RWPE2 (cell line): ENCODE results near the gene EGR2.

Experiments
- ATAC-seq: fragments of 200-7000 bp; cut with Tn5 transposase; 3 replicates; pipeline ENCODE4 v1.9.1; 2021; ENCODE audit warnings: low read depth
- DNase-seq: peaks from one replicate; pipeline ENCODE4 v3.0.0-alpha.2; 2020; ENCODE audit warnings: low spot score
- H3K27ac ChIP-seq: fragments of 450-650 bp; 2 replicates; pipeline ENCODE4 v1.5.1; 2017; ENCODE audit warnings: mild to moderate bottlenecking; ENCODE audit not compliant: poor library complexity, severe bottlenecking
- H3K27me3 ChIP-seq: fragments of 250-450 bp; sonication (Bioruptor Pico); 2 replicates; pipeline ENCODE4 v1.5.1; 2021; ENCODE audit warnings: mild to moderate bottlenecking, moderate library complexity; ENCODE audit not compliant: insufficient read depth, poor library complexity, severe bottlenecking
- H3K36me3 ChIP-seq: fragments of 250-450 bp; sonication (Bioruptor Pico); 2 replicates; pipeline ENCODE4 v1.5.1; 2020; ENCODE audit warnings: low read depth, mild to moderate bottlenecking, moderate library complexity
- H3K4me1 ChIP-seq: fragments of 250-450 bp; sonication (Bioruptor Pico); 2 replicates; pipeline ENCODE4 v1.5.1; 2021; ENCODE audit warnings: mild to moderate bottlenecking, moderate library complexity; ENCODE audit not compliant: insufficient read depth, poor library complexity, severe bottlenecking
- H3K4me3 ChIP-seq: fragments of 250-450 bp; sonication (Bioruptor Pico); 2 replicates; pipeline ENCODE4 v1.5.1; 2021; ENCODE audit warnings: mild to moderate bottlenecking, moderate library complexity; ENCODE audit not compliant: severe bottlenecking
- H3K9me3 ChIP-seq: fragments of 250-450 bp; sonication (Bioruptor Pico); 2 replicates; pipeline ENCODE4 v1.5.1; 2021; ENCODE audit warnings: mild to moderate bottlenecking, moderate library complexity; ENCODE audit not compliant: severe bottlenecking
- TF ChIP-seq, protein P1 (sequence below): fragments of 450-650 bp; IDR thresholded peaks from one replicate; pipeline ENCODE4 v1.5.1; 2017; ENCODE audit warnings: mild to moderate bottlenecking, moderate library complexity; ENCODE audit not compliant: poor library complexity, severe bottlenecking

Gene EGR2

DNA sequence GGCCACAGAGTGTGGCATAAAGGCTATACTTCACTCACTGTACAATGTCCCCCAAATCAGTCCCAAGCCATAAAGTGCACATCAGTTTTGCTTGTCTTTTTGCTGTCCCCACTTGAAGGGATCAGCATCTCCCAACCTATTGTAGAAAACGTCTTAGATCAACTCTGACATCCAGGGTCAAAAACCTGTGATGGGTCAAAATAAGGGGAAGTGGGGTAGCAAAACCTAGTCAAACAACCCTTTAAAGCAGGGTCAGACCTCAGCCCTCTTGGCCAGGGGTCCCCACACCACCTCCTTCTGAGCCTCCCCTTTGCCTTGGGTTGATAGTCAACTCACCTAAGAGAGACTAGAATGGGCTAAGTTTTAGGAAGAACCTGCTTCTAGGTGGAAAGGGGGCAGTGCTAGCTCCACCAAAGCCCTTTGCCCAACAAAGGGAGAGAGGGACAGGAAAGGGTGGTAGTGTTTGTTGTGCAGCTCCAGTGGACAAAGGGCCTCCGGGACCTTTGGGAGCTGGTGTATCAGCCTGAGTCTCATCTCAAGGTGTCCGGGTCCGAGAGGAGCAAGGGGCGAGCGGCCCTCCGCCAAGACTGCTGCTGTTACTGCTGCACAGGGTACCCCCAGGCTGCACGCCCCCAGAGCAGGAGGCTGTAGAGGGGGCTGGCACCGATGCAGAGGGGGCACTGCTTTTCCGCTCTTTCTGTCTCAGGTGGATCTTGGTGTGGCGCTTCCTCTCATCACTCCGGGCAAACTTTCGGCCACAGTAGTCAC, 3.3 kb downstream of the EGR2 start:
- Histone ChIP-seq H3K9me3 (no peaks in the 10 kb centered on the region), H3K36me3 (peaks cover 2% of the 10 kb centered on the region), H3K4me1 (peaks cover 5% of the 10 kb centered on the region), H3K27ac (no peak overlapping the region), H3K27me3 (peaks cover 23% of the 10 kb centered on the region), H3K4me3 (no peak overlapping the region)
- no peak for DNase-seq
- ATAC-seq, result no peak
- TF ChIP-seq, protein P1, sequence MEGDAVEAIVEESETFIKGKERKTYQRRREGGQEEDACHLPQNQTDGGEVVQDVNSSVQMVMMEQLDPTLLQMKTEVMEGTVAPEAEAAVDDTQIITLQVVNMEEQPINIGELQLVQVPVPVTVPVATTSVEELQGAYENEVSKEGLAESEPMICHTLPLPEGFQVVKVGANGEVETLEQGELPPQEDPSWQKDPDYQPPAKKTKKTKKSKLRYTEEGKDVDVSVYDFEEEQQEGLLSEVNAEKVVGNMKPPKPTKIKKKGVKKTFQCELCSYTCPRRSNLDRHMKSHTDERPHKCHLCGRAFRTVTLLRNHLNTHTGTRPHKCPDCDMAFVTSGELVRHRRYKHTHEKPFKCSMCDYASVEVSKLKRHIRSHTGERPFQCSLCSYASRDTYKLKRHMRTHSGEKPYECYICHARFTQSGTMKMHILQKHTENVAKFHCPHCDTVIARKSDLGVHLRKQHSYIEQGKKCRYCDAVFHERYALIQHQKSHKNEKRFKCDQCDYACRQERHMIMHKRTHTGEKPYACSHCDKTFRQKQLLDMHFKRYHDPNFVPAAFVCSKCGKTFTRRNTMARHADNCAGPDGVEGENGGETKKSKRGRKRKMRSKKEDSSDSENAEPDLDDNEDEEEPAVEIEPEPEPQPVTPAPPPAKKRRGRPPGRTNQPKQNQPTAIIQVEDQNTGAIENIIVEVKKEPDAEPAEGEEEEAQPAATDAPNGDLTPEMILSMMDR, result no peak

GRCh38 chr10:62811159-62811875, 4.8 kb downstream of the EGR2 start:
- Histone ChIP-seq H3K27me3 (peaks cover 23% of the 10 kb centered on the region), H3K4me1 (peaks cover 18% of the 10 kb centered on the region), H3K4me3 (no peak overlapping the region), H3K36me3 (peaks cover 18% of the 10 kb centered on the region), H3K9me3 (no peaks in the 10 kb centered on the region), H3K27ac (no peak overlapping the region)
- TF ChIP-seq, protein P1, result no peak
- no peak for DNase-seq
- ATAC-seq, result no peak

DNA sequence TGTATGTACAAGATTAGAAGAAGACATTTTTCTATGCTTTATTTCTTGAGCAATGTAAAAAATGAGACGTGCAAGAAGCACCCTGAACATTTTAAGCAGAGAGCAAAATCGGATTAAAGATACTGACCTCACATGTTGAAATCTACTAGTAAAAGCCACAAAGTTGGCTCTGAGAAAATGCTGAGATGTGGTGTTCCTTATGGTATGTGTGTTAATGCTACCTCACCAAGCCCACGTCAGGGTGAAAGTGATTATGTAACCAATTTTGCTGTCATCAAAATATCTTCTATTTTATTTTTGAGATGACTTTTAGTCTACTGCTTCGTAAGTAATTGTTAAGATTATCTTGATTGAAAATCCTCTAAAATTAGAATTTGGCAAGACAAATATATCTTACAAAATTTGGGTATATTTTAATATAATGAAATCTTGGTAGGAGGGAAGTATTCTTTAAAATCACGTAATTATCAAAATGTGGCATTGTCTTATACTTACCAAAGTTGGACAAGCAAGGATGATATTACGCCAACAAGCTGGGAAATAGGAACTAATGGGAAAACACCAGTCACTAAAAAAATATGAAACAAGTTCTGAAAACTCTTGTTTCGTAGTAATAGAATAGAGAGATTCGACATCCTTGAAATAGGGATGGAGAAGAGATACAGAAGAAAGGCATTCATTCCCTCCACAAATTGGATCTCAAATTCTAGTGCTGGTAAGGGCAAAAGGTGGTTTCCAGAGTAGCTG, 5.8 kb downstream of the EGR2 start:
- no peak overlapping the region for H3K27ac ChIP-seq

GRCh38 chr10:62806251-62806650, 9.9 kb downstream of the EGR2 start:
- DNase-seq, result no peak
- Histone ChIP-seq H3K9me3 (no peaks in the 10 kb centered on the region), H3K27ac (no peak overlapping the region), H3K27me3 (no peaks in the 10 kb centered on the region), H3K4me1 (peaks cover 19% of the 10 kb centered on the region), H3K4me3 (peak overlapping the region; percentile 99), H3K36me3 (peaks cover 20% of the 10 kb centered on the region)
- TF ChIP-seq, protein P1, result no peak
- ATAC-seq, result no peak

More for the DNA sequence above, 5.8 kb downstream of the EGR2 start:
- ATAC-seq (no peak), DNase-seq (no peak)
- Histone ChIP-seq H3K4me3 (no peak overlapping the region), H3K9me3 (no peaks in the 10 kb centered on the region), H3K27me3 (peaks cover 14% of the 10 kb centered on the region), H3K4me1 (peaks cover 16% of the 10 kb centered on the region), H3K36me3 (peaks cover 20% of the 10 kb centered on the region)
- TF ChIP-seq, protein P1, result no peak
